Measurements from ENCODE around the gene HOMER2. TPM values are rescaled to one million over a fixed set of nuclear protein-coding genes. Genes with fewer than 3 reads are reported as not detected.

The HOMER2 gene
- total and polyA plus RNA-seq, 2 donors (not counting 3 experiments of a cell fraction or from before 2014, with no cell fraction given) = 0.60 to 0.68 TPM

- H3K27me3 ChIP-seq (ENCODE audit: control insufficient read depth in 2 of 2, insufficient read depth in 2 of 2, low read length in 2 of 2) = no peaks in the 10 kb centered on the region
- no peaks in the 10 kb centered on the region for H3K4me1 ChIP-seq (ENCODE audit: control insufficient read depth, extremely low read depth, insufficient read depth, low read length)
- BruUV-seq (replicated peaks) = no TSS peak
- intact Hi-C loops (cut with micrococcal nuclease) (no loop called here), dilution Hi-C loops (cut with MboI; ENCODE audit: extremely low pct_ligation_motif_present, low sequenced_read_pairs) (no loop called here)
- H2AFZ ChIP-seq (ENCODE audit: low read depth, low read length) = no peak overlapping the region
- no peak overlapping the region for H3K9ac ChIP-seq (replicated peaks; ENCODE audit: extremely low read depth, insufficient read depth, low read length)
- H3K9me3 ChIP-seq (replicated peaks; ENCODE audit: control insufficient read depth, insufficient read depth, low read length) = no peaks in the 10 kb centered on the region
- H3K9me1 ChIP-seq (replicated peaks; ENCODE audit: control insufficient read depth, extremely low read depth, insufficient read depth, low read length) = no peaks in the 10 kb centered on the region
- CTCF ChIA-PET = no interaction called here
- POLR2A ChIA-PET = no interaction called here
- H3K4me3 ChIP-seq (replicated peaks in 1 of 3; ENCODE audit: insufficient read depth in 1 of 3, low read depth in 1 of 3, low read length in 3 of 3) = no peak overlapping the region
- DNase-seq (ENCODE audit: low read depth, low spot score) (no peak), FAIRE-seq (no peak)
- H3K36me3 ChIP-seq (ENCODE audit: control insufficient read depth in 2 of 2, extremely low read depth in 1 of 2, insufficient read depth in 2 of 2, low read length in 2 of 2) = no peaks in the 10 kb centered on the region
- H3K79me2 ChIP-seq (ENCODE audit: control insufficient read depth, insufficient read depth, low read length) = no peaks in the 10 kb centered on the region
- no peak for TF ChIP-seq GATA2 (IDR thresholded peaks at IDR 0.05; ENCODE audit: insufficient read depth, insufficient read length, low read depth, low read length)
- TF ChIP-seq EZH2 (IDR thresholded peaks at IDR 0.05; ENCODE audit: borderline replicate concordance, low read depth, low read length, severe bottlenecking) = no peak
- no peak for TF ChIP-seq POLR2AphosphoS5 (IDR thresholded peaks at IDR 0.05; ENCODE audit: insufficient read depth, low read depth, low read length)
- no peaks in the 10 kb centered on the region for H4K20me1 ChIP-seq (replicated peaks; ENCODE audit: control insufficient read depth, extremely low read depth, insufficient read depth, low read length)
- H3K4me2 ChIP-seq (ENCODE audit: insufficient read depth, low read length) = no peak overlapping the region
- no peak overlapping the region for H3K27ac ChIP-seq (ENCODE audit: insufficient read depth, low read depth, low read length)
Observed at GRCh38 chr15:82881747-82882146, 70.8 kb downstream of the HOMER2 start.

GRCh38 chr15:82880704-82881103 lies 71.8 kb downstream of the HOMER2 start:
- dilution Hi-C loops (cut with MboI; ENCODE audit: extremely low pct_ligation_motif_present, low sequenced_read_pairs) (no loop called here), intact Hi-C loops (cut with micrococcal nuclease) (no loop called here)
- ChIA-PET CTCF (no interaction called here), POLR2A (no interaction called here)
- no peaks in the 10 kb centered on the region for H3K4me1 ChIP-seq (ENCODE audit: control insufficient read depth, extremely low read depth, insufficient read depth, low read length)
- DNase-seq (ENCODE audit: low read depth, low spot score) = no peak
- no TSS peak for BruUV-seq (replicated peaks)
- H3K79me2 ChIP-seq (ENCODE audit: control insufficient read depth, insufficient read depth, low read length) = no peaks in the 10 kb centered on the region
- H3K27me3 ChIP-seq (ENCODE audit: control insufficient read depth in 2 of 2, insufficient read depth in 2 of 2, low read length in 2 of 2) = no peaks in the 10 kb centered on the region
- no peak overlapping the region for H3K4me3 ChIP-seq (replicated peaks in 1 of 3; ENCODE audit: insufficient read depth in 1 of 3, low read depth in 1 of 3, low read length in 3 of 3)
- no peaks in the 10 kb centered on the region for H4K20me1 ChIP-seq (replicated peaks; ENCODE audit: control insufficient read depth, extremely low read depth, insufficient read depth, low read length)
- no peak for FAIRE-seq
- H3K9me3 ChIP-seq (replicated peaks; ENCODE audit: control insufficient read depth, insufficient read depth, low read length) = no peaks in the 10 kb centered on the region
- H3K36me3 ChIP-seq (ENCODE audit: control insufficient read depth in 2 of 2, extremely low read depth in 1 of 2, insufficient read depth in 2 of 2, low read length in 2 of 2) = no peaks in the 10 kb centered on the region
- no peak overlapping the region for H3K27ac ChIP-seq (ENCODE audit: insufficient read depth, low read depth, low read length)
- no peak overlapping the region for H3K9ac ChIP-seq (replicated peaks; ENCODE audit: extremely low read depth, insufficient read depth, low read length)
- H3K9me1 ChIP-seq (replicated peaks; ENCODE audit: control insufficient read depth, extremely low read depth, insufficient read depth, low read length) = no peaks in the 10 kb centered on the region
- no peak for TF ChIP-seq POLR2AphosphoS5 (IDR thresholded peaks at IDR 0.05; ENCODE audit: insufficient read depth, low read depth, low read length)
- no peak for TF ChIP-seq JUN (IDR thresholded peaks at IDR 0.05; ENCODE audit: borderline replicate concordance, insufficient read depth, insufficient read length, low read depth)
- no peak for TF ChIP-seq MYC (IDR thresholded peaks at IDR 0.05; ENCODE audit: low read depth, low read length)
- TF ChIP-seq FOS (IDR thresholded peaks at IDR 0.05; ENCODE audit: borderline replicate concordance, insufficient read depth, low read length) = no peak
- TF ChIP-seq POLR2A (IDR thresholded peaks at IDR 0.05; ENCODE audit: low read depth, low read length) = no peak
- no peak for TF ChIP-seq CTCF (IDR thresholded peaks at IDR 0.05; ENCODE audit: extremely low read depth in 1 of 2, insufficient read depth in 1 of 2, low read depth in 1 of 2, low read length in 2 of 2)
- no peak for TF ChIP-seq GATA2 (IDR thresholded peaks at IDR 0.05; ENCODE audit: insufficient read depth, insufficient read length, low read depth, low read length)
- TF ChIP-seq MAX (IDR thresholded peaks at IDR 0.05; ENCODE audit: insufficient read depth, insufficient read length) = no peak
- no peak for TF ChIP-seq EZH2 (IDR thresholded peaks at IDR 0.05; ENCODE audit: borderline replicate concordance, low read depth, low read length, severe bottlenecking)
- no peak overlapping the region for H2AFZ ChIP-seq (ENCODE audit: low read depth, low read length)
- no peak overlapping the region for H3K4me2 ChIP-seq (ENCODE audit: insufficient read depth, low read length)

All from endothelial cell of umbilical vein (primary cell).